ENCODE results near the gene ACLY.

Gene ACLY

DNA sequence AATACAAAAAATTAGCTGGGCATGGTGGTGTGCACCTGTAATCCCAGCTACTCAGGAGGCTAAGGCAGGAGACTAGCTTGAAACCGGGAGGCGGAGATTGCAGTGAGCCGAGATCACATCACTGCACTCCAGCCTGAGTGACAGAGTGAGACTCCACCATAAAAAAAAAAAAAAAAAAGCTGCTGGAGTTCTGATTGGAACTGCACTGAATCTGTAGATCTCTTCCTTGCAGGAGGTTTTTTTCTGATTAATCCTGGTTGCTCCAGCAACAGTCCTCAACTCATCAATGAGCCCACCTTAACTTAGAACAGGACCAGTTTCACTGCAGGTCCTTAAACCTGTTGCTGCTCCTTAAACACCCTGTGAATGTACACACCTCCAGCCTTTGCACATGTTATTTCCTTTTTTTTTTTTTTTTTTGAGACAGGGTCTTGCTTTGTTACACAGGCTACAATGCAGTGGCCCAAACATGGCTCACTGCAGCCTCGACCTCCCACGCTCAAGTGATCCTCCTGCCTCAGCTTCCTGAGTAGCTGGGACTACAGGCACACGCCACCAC lies 10.0 kb upstream of the ACLY start:
- no peak for DNase-seq
- H3K9me3 ChIP-seq (ENCODE audit: severe bottlenecking), result peaks cover 12% of the 10 kb centered on the region
- H3K27ac ChIP-seq, result no peak overlapping the region
- TF ChIP-seq, protein P1, sequence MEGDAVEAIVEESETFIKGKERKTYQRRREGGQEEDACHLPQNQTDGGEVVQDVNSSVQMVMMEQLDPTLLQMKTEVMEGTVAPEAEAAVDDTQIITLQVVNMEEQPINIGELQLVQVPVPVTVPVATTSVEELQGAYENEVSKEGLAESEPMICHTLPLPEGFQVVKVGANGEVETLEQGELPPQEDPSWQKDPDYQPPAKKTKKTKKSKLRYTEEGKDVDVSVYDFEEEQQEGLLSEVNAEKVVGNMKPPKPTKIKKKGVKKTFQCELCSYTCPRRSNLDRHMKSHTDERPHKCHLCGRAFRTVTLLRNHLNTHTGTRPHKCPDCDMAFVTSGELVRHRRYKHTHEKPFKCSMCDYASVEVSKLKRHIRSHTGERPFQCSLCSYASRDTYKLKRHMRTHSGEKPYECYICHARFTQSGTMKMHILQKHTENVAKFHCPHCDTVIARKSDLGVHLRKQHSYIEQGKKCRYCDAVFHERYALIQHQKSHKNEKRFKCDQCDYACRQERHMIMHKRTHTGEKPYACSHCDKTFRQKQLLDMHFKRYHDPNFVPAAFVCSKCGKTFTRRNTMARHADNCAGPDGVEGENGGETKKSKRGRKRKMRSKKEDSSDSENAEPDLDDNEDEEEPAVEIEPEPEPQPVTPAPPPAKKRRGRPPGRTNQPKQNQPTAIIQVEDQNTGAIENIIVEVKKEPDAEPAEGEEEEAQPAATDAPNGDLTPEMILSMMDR (IDR thresholded peaks at IDR 0.05; ENCODE audit: low read depth, low read length), result no peak
- H3K4me3 ChIP-seq (ENCODE audit: low read depth, low read length), result no peak overlapping the region
- no peaks in the 10 kb centered on the region for H3K27me3 ChIP-seq (ENCODE audit: insufficient read depth, low read depth, severe bottlenecking)
- H3K36me3 ChIP-seq, result no peaks in the 10 kb centered on the region

DNA sequence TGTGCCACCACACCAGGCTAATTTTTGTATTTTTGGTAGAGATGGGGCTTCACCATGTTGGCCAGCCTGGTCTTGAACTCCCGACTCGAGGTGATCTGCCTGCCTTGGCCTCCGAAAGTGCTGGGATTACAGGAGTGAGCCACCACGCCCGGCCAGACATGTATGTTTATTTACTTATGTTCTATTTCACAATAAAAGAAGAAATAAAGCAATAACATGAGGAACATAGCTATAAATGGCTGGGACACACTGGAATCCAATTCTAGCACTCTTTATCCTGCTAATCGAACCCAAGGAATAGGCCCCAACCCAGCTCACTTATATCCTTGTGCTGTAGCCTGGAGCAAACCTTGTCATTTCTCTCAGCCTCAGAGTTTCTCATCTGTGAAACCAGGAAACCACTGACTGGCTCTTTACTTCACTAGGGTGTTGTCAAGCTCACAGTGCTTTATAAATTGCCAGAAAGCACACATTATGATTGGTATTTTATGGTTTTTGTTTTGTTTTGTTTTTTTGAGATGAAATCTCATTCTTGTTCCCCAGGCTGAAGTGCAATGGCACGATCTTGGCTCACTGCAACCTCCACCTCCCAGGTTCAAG lies 7.3 kb upstream of the ACLY start:
- Histone ChIP-seq H3K36me3 (no peaks in the 10 kb centered on the region), H3K9me3 (ENCODE audit: severe bottlenecking) (peaks cover 12% of the 10 kb centered on the region), H3K4me3 (ENCODE audit: low read depth, low read length) (no peak overlapping the region), H3K27me3 (ENCODE audit: insufficient read depth, low read depth, severe bottlenecking) (no peaks in the 10 kb centered on the region), H3K27ac (no peak overlapping the region)
- no peak for DNase-seq
- TF ChIP-seq, protein P1 (IDR thresholded peaks at IDR 0.05; ENCODE audit: low read depth, low read length), result no peak

DNA sequence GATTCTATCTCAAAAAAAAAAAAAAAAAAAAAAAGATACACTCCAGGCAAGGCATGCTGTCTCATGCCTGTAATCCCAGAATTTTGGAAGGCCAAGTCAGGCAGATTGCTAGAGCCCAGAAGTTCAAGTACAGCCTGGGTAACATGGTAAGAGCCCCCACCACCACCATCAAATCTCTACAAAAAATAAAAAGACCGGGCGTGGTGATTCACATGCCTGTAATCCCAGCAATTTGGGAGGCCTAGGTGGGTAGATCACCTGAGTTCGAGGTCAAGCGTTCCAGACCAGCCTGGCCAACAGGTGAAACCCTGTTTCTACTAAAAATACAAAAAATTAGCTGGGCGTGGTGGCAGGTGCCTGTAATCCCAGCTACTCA lies 1.8 kb upstream of the ACLY start:
- TF ChIP-seq, protein P1 (IDR thresholded peaks at IDR 0.05; ENCODE audit: low read depth, low read length), result no peak
- Histone ChIP-seq H3K27me3 (ENCODE audit: insufficient read depth, low read depth, severe bottlenecking) (no peaks in the 10 kb centered on the region), H3K9me3 (ENCODE audit: severe bottlenecking) (no peaks in the 10 kb centered on the region), H3K36me3 (peaks cover 32% of the 10 kb centered on the region), H3K4me3 (ENCODE audit: low read depth, low read length) (no peak overlapping the region), H3K27ac (peak overlapping the region; percentile 96)
- DNase-seq, result no peak

DNA sequence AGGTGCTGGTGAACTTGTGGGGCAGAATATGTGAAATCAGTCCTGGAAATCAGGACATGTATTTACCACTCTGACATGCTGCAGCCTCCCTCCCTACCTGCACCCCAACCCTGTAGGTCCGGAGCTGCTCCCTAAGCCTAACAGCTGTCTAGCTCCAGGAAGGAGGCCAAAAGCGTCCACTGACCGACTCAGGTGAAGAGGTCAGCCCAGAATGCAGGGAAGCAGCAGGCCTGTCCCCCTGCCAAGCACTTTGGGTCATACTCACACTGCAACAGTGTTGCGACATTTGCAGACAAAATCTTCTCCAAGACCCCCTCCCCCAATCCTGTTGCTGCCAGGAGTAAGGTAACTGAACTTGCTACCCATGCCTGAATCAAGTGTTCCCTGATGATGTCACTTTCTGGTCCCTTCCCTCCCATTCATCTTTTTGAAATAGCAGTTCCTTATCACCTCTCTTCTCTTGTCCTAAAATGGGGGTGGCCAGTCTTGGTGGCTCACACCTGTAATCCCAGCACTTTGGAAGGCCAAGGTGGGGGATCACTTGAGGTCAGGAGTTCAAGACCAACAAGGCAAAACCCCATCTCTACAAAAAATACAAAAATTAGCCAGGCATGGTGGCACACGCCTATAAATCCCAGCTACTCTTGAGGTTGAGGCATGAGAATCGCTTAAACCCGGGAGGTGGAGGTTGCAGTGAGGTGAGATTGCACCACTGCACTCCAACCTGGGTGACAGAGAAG lies 1.3 kb upstream of the ACLY start:
- TF ChIP-seq, protein P1 (IDR thresholded peaks at IDR 0.05; ENCODE audit: low read depth, low read length), result no peak
- peak; percentile 50 for DNase-seq
- peak overlapping the region; percentile 96 for H3K27ac ChIP-seq
- H3K9me3 ChIP-seq (ENCODE audit: severe bottlenecking), result no peaks in the 10 kb centered on the region
- peaks cover 38% of the 10 kb centered on the region for H3K36me3 ChIP-seq
- H3K27me3 ChIP-seq (ENCODE audit: insufficient read depth, low read depth, severe bottlenecking), result no peaks in the 10 kb centered on the region
- peak overlapping the region; percentile 45 for H3K4me3 ChIP-seq (ENCODE audit: low read depth, low read length)

DNA sequence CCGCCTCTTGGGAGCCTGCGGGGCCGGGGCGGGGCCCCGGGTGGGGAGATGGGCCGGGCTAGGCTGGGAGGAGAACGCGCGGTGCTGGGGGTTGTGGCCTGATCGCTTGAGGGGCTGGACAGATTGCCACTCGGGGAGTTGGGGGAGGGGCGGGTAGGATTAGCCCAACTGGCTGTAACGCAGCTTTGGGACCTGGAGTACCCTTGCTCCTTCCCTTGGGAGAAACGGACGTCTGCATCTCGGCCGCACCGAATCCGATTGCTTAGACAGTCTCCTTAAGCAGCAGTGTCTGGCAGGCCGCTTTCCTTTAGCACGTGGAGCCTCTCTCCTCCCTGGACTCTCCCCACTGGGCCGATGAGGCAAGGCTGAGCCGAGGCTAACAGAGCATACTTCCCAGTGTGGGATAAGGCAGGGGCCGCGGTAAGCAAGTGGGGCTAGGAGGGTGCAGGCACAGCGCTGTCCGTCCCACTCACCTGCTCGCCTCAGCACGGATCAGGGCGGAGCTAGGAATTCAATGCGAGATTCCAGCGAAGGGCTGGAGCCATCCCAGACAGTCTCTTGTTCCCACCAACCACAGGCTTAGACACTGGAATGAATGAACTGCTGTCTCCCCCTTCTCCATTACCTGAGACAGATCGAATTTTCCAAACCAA lies 540 bp upstream of the ACLY start:
- Histone ChIP-seq H3K27me3 (ENCODE audit: insufficient read depth, low read depth, severe bottlenecking) (no peaks in the 10 kb centered on the region), H3K4me3 (ENCODE audit: low read depth, low read length) (peak overlapping the region; percentile 45), H3K36me3 (peaks cover 45% of the 10 kb centered on the region), H3K9me3 (ENCODE audit: severe bottlenecking) (no peaks in the 10 kb centered on the region), H3K27ac (peak overlapping the region; percentile 96)
- no peak for DNase-seq
- TF ChIP-seq, protein P1 (IDR thresholded peaks at IDR 0.05; ENCODE audit: low read depth, low read length), result no peak
